NCI-H187 (cell line): ENCODE results near the gene CILP2.

Experiments
- DNase-seq, 2 experiments: peaks; one replicate each; lab custom pipeline; 2025; lab: John Stamatoyannopoulos, UW

CILP2 gene

GRCh38 chr19:19544257-19544953 lies 6.3 kb downstream of the CILP2 start:
- DNase-seq: no peak

GRCh38 chr19:19544954-19545591 lies 7.0 kb downstream of the CILP2 start:
- no peak for DNase-seq

GRCh38 chr19:19545707-19546106 lies 7.6 kb downstream of the CILP2 start:
- no peak for DNase-seq

GRCh38 chr19:19546751-19547162 lies 8.7 kb downstream of the CILP2 start:
- no peak for DNase-seq

- DNase-seq: no peak
Observed at GRCh38 chr19:19547674-19548336, 9.7 kb downstream of the CILP2 start.

GRCh38 chr19:19548915-19549759 lies 11.1 kb downstream of the CILP2 start:
- no peak for DNase-seq

- no peak for DNase-seq
Observed at GRCh38 chr19:19549804-19550464, 11.9 kb downstream of the CILP2 start.

- no peak for DNase-seq
Observed at GRCh38 chr19:19550485-19550929, 12.4 kb downstream of the CILP2 start.

- DNase-seq: no peak
Observed at GRCh38 chr19:19550972-19551852, 13.1 kb downstream of the CILP2 start.

- DNase-seq: no peak
Observed at GRCh38 chr19:19551853-19552192, 13.8 kb downstream of the CILP2 start.

- DNase-seq: no peak
Observed at GRCh38 chr19:19552798-19553197, 14.7 kb downstream of the CILP2 start.

GRCh38 chr19:19553670-19554069 lies 15.6 kb downstream of the CILP2 start:
- DNase-seq: no peak

GRCh38 chr19:19554074-19555023 lies 16.3 kb downstream of the CILP2 start:
- no peak for DNase-seq

- no peak for DNase-seq
Observed at GRCh38 chr19:19558055-19558454, 20.0 kb downstream of the CILP2 start.

- DNase-seq: no peak
Observed at GRCh38 chr19:19558636-19559035, 20.6 kb downstream of the CILP2 start.

- no peak for DNase-seq
Observed at GRCh38 chr19:19559931-19560330, 21.9 kb downstream of the CILP2 start.

- DNase-seq: no peak
Observed at GRCh38 chr19:19561946-19562664, 24.0 kb downstream of the CILP2 start.

GRCh38 chr19:19562665-19563347 lies 24.7 kb downstream of the CILP2 start:
- DNase-seq: no peak
